ENCODE data around the gene CARMIL1.

DNA sequence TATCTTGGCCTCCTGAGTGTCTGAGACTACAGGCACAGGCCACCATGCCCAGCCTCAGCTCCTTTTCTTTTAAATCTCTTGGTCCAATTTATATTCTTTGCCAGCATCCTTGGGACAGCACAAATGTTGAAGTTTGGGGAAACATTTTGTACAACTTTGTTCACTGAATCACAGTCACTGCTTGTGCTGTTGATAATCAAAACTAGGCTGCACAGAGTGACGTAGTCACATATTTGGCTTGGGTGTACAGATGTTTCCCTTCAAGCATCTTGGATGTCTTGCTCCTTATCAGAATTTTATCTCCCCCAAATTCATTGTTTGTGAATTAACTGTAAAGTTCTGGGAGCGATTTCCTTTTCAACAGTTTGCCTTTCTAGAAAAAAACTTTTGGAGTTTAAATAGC, 17.9 kb downstream of the CARMIL1 start:
- TF ChIP-seq, protein P1, sequence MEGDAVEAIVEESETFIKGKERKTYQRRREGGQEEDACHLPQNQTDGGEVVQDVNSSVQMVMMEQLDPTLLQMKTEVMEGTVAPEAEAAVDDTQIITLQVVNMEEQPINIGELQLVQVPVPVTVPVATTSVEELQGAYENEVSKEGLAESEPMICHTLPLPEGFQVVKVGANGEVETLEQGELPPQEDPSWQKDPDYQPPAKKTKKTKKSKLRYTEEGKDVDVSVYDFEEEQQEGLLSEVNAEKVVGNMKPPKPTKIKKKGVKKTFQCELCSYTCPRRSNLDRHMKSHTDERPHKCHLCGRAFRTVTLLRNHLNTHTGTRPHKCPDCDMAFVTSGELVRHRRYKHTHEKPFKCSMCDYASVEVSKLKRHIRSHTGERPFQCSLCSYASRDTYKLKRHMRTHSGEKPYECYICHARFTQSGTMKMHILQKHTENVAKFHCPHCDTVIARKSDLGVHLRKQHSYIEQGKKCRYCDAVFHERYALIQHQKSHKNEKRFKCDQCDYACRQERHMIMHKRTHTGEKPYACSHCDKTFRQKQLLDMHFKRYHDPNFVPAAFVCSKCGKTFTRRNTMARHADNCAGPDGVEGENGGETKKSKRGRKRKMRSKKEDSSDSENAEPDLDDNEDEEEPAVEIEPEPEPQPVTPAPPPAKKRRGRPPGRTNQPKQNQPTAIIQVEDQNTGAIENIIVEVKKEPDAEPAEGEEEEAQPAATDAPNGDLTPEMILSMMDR (IDR thresholded peaks at IDR 0.05; ENCODE audit: low read depth, low read length) = no peak
- no peak for TF ChIP-seq EZH2phosphoT487 (IDR thresholded peaks at IDR 0.05; ENCODE audit: low read depth)
